ENCODE measurements around the gene PCF11.

- no peak for TF ChIP-seq ELF1 (IDR thresholded peaks at IDR 0.05; ENCODE audit: borderline replicate concordance, low read depth)
- TF ChIP-seq CEBPB (IDR thresholded peaks at IDR 0.05; ENCODE audit: low read depth): no peak
- TF ChIP-seq CTCF (IDR thresholded peaks at IDR 0.05 in 2 of 3, conservative IDR thresholded peaks at IDR 0.05 in 1 of 3; ENCODE audit: borderline replicate concordance in 1 of 3, insufficient read depth in 1 of 3, low read depth in 2 of 3, low read length in 2 of 3): no peak
- no peak for TF ChIP-seq FOSL1 (IDR thresholded peaks at IDR 0.05; ENCODE audit: low read depth)
- no peak for TF ChIP-seq POLR2A (IDR thresholded peaks at IDR 0.05; ENCODE audit: borderline replicate concordance, extremely low read depth, insufficient read depth, insufficient read length)
- no peak for TF ChIP-seq ZBTB33 (IDR thresholded peaks at IDR 0.05; ENCODE audit: extremely low read depth, insufficient replicate concordance, low read length)
- TF ChIP-seq EZH2phosphoT487 (IDR thresholded peaks at IDR 0.05; ENCODE audit: borderline replicate concordance): no peak
- no peak for TF ChIP-seq ZNF274 (IDR thresholded peaks at IDR 0.05; ENCODE audit: low read depth, low read length)
These were observed 17.6 kb upstream of the PCF11 start for GRCh38 chr11:83139310-83139709.

Data from HCT116 (cell line).